ENCODE results near the gene SEMA3D.
"Not testable (repeated sequence)": the region's sequence is repeated elsewhere in the genome, so short reads cannot be mapped to it uniquely, and the experiment has no call there.

SEMA3D gene

GRCh38 chr7:85023066-85023712 lies 163.7 kb downstream of the SEMA3D start:
- peak; percentile 3 for DNase-seq

GRCh38 chr7:85022064-85022697 lies 164.7 kb downstream of the SEMA3D start:
- no peak for DNase-seq

GRCh38 chr7:85021101-85021704 lies 165.7 kb downstream of the SEMA3D start:
- DNase-seq: no peak

GRCh38 chr7:85019778-85020177 lies 167.1 kb downstream of the SEMA3D start:
- DNase-seq: no peak

GRCh38 chr7:85019176-85019575 lies 167.7 kb downstream of the SEMA3D start:
- DNase-seq: no peak

- no peak for DNase-seq
Measured at GRCh38 chr7:85018498-85018897, 168.4 kb downstream of the SEMA3D start.

- DNase-seq: no peak
Measured at GRCh38 chr7:85016286-85016685, 170.6 kb downstream of the SEMA3D start.

GRCh38 chr7:85014936-85015660 lies 171.8 kb downstream of the SEMA3D start:
- DNase-seq: no peak

GRCh38 chr7:85011127-85011526 lies 175.7 kb downstream of the SEMA3D start:
- no peak for DNase-seq

GRCh38 chr7:85010306-85010705 lies 176.6 kb downstream of the SEMA3D start:
- DNase-seq: no peak

- no peak for DNase-seq
Measured at GRCh38 chr7:85006754-85007153, 180.1 kb downstream of the SEMA3D start.

- DNase-seq: peak; percentile 58
Measured at GRCh38 chr7:85004402-85004801, 182.5 kb downstream of the SEMA3D start.

GRCh38 chr7:85001495-85002345 lies 185.1 kb downstream of the SEMA3D start:
- no peak for DNase-seq

- DNase-seq: no peak
Measured at GRCh38 chr7:85000735-85001350, 186.0 kb downstream of the SEMA3D start.

- DNase-seq: no peak
Measured at GRCh38 chr7:84999450-84999849, 187.4 kb downstream of the SEMA3D start.

GRCh38 chr7:84998665-84999064 lies 188.2 kb downstream of the SEMA3D start:
- DNase-seq: no peak

- DNase-seq: no peak
Measured at GRCh38 chr7:84997626-84998025, 189.2 kb downstream of the SEMA3D start.

- DNase-seq: not testable (repeated sequence)
Measured at GRCh38 chr7:84992954-84993353, 193.9 kb downstream of the SEMA3D start.

- no peak for DNase-seq
Measured at GRCh38 chr7:84985073-84985784, 201.6 kb downstream of the SEMA3D start.

GRCh38 chr7:84982199-84982598 lies 204.7 kb downstream of the SEMA3D start:
- DNase-seq: no peak

Measured in T1000 (cell line).